HL-60 (cell line): ENCODE data around the gene DMD.

Experiments
- REST ChIP-seq: IDR thresholded peaks from 2 replicates; pipeline ENCODE4 v1.6.1; 2012; ENCODE audit warnings: low read depth; ENCODE audit not compliant: insufficient replicate concordance
- TF ChIP-seq, protein P1 (sequence below): IDR thresholded peaks from one replicate; pipeline ENCODE4 v1.5.1; 2011; ENCODE audit warnings: low read length, control low read depth, inconsistent platforms; ENCODE audit not compliant: insufficient read depth

- TF ChIP-seq, protein P1, sequence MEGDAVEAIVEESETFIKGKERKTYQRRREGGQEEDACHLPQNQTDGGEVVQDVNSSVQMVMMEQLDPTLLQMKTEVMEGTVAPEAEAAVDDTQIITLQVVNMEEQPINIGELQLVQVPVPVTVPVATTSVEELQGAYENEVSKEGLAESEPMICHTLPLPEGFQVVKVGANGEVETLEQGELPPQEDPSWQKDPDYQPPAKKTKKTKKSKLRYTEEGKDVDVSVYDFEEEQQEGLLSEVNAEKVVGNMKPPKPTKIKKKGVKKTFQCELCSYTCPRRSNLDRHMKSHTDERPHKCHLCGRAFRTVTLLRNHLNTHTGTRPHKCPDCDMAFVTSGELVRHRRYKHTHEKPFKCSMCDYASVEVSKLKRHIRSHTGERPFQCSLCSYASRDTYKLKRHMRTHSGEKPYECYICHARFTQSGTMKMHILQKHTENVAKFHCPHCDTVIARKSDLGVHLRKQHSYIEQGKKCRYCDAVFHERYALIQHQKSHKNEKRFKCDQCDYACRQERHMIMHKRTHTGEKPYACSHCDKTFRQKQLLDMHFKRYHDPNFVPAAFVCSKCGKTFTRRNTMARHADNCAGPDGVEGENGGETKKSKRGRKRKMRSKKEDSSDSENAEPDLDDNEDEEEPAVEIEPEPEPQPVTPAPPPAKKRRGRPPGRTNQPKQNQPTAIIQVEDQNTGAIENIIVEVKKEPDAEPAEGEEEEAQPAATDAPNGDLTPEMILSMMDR, result no peak
- TF ChIP-seq REST, result no peak
Observed at GRCh38 chrX:31268359-31268758, 1943.0 kb downstream of the DMD start.
